Activated naive CD4-positive, alpha-beta T cell treated with anti-CD3 and anti-CD28 coated beads, Interleukin-2, amount 50 U/mL, for 24 hours (primary cell): ENCODE results near the gene ZNF157.
A peak's percentile ranks its signal among the peaks of the same experiment; 100 is the strongest.
"Not testable (repeated sequence)": the region's sequence is repeated elsewhere in the genome, so short reads cannot be mapped to it uniquely, and the experiment has no call there.

Experiments
- H3K27ac Mint-ChIP-seq: one replicate; pipeline ENCODE4 v1.8.0; 2021; ENCODE audit warnings: mild to moderate bottlenecking, mixed read lengths
- H3K27me3 Mint-ChIP-seq: one replicate; pipeline ENCODE4 v1.8.0; 2021; ENCODE audit warnings: mixed read lengths
- H3K36me3 Mint-ChIP-seq: one replicate; pipeline ENCODE4 v1.8.0; 2021; ENCODE audit warnings: mixed read lengths
- H3K4me1 Mint-ChIP-seq: one replicate; pipeline ENCODE4 v1.8.0; 2021; ENCODE audit warnings: mixed read lengths
- H3K4me3 Mint-ChIP-seq: one replicate; pipeline ENCODE4 v1.8.0; 2021; ENCODE audit warnings: mild to moderate bottlenecking, mixed read lengths
- H3K9me3 Mint-ChIP-seq: one replicate; pipeline ENCODE4 v1.8.0; 2021; ENCODE audit warnings: mixed read lengths

Gene ZNF157

GRCh38 chrX:47370278-47370677, at the start of gene ZNF157:
TSS of gene ZNF157 (plus strand) at chrX:47370578. CDS start at chrX:47370669, 91 bp downstream.
- no peaks in the 10 kb centered on the region for H3K36me3 Mint-ChIP-seq
- H3K27ac Mint-ChIP-seq = no peak within 1 kb of the TSS

DNA sequence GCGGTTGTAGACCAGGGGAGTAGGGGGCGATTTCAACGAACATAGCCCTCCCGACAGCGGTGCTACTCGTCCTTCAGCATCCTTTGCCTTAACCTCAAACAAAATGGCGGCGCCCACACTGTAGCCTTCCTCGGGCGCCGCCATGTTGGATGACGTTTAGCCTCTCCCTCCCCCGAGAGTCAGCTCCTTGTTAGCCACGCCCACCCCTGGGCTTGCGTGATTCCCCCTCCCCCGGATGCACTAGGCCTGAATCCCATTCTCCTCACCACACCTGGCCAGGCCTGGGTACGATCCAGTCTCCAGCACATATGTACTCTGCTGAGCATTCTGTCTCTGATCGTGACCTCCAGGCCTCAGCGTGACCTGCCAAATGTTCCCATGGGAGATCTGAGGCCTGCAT, 49.0 kb upstream of the ZNF157 start:
- Mint-ChIP-seq H3K27ac (no peak overlapping the region), H3K9me3 (no peaks in the 10 kb centered on the region), H3K4me1 (peaks cover 4% of the 10 kb centered on the region), H3K4me3 (no peak overlapping the region), H3K27me3 (no peaks in the 10 kb centered on the region), H3K36me3 (no peaks in the 10 kb centered on the region)

More at GRCh38 chrX:47370278-47370677, at the start of gene ZNF157:
- Mint-ChIP-seq H3K27me3 (no peaks in the 10 kb centered on the region), H3K4me1 (peaks cover 14% of the 10 kb centered on the region), H3K9me3 (no peaks in the 10 kb centered on the region), H3K4me3 (no peak within 1 kb of the TSS)

DNA sequence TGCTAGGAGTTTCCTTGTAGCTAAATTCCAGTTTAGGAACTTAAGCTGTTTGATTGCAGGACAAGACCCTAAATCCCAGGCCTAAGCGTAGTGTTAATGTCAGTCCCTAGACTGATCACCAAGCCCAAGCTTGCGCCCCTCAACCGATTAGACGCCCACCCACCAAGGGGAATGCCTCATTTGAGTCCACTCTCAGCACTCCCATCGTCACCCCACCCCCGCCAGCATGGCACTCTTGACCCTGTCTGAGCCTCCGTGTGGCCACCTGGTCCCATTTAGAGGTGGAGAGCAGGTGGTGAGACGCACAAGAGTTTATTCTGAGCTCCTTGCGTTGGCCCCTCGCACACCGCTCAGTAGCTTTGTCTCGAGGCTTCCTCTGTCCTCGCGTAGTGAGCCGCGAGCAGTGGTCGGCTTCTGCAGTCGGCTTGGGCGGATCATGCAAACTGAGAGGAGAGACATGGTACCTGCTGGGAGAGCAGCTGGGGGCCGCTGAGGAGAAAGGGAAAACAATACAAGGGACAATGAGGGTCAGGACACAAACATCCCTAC, 48.5 kb upstream of the ZNF157 start:
- Mint-ChIP-seq H3K9me3 (no peaks in the 10 kb centered on the region), H3K27ac (no peak overlapping the region), H3K27me3 (no peaks in the 10 kb centered on the region)

GRCh38 chrX:47327902-47328301, 42.5 kb upstream of the ZNF157 start:
- no peak overlapping the region for H3K27ac Mint-ChIP-seq
- no peaks in the 10 kb centered on the region for H3K9me3 Mint-ChIP-seq

More for the DNA sequence above, 48.5 kb upstream of the ZNF157 start:
- H3K36me3 Mint-ChIP-seq = no peaks in the 10 kb centered on the region
- no peak overlapping the region for H3K4me3 Mint-ChIP-seq
- H3K4me1 Mint-ChIP-seq = peaks cover 4% of the 10 kb centered on the region

GRCh38 chrX:47332729-47333128, 37.6 kb upstream of the ZNF157 start:
- not testable (repeated sequence) for H3K27ac Mint-ChIP-seq, H3K27me3 Mint-ChIP-seq, H3K4me3 Mint-ChIP-seq, H3K9me3 Mint-ChIP-seq, H3K36me3 Mint-ChIP-seq, H3K4me1 Mint-ChIP-seq

More at GRCh38 chrX:47327902-47328301, 42.5 kb upstream of the ZNF157 start:
- Mint-ChIP-seq H3K4me1 (peaks cover 4% of the 10 kb centered on the region), H3K36me3 (no peaks in the 10 kb centered on the region), H3K27me3 (no peaks in the 10 kb centered on the region), H3K4me3 (no peak overlapping the region)

DNA sequence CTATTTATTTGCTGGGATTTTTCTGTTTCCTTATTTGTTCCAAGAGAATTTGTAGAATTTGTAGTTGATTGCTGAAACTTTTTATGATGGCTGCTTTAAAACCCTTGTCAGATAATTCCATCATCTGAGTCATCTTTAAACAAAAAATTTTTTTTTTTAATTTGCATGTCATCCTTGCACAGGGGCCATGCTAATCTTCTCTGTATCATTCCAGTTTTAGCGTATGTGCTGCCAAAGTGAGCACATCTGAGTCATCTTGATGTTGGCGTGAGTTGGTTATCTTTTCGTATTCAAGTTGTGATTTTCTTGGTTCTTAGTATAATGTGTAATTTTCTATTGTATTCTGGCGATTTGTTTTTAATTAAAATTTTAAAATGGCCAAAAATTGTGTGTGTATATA, 18.7 kb upstream of the ZNF157 start:
- H3K9me3 Mint-ChIP-seq = no peaks in the 10 kb centered on the region
- H3K27ac Mint-ChIP-seq = no peak overlapping the region
- no peaks in the 10 kb centered on the region for H3K36me3 Mint-ChIP-seq
- no peaks in the 10 kb centered on the region for H3K4me1 Mint-ChIP-seq
- no peaks in the 10 kb centered on the region for H3K27me3 Mint-ChIP-seq
- H3K4me3 Mint-ChIP-seq = no peak overlapping the region

- peaks cover 19% of the 10 kb centered on the region for H3K4me1 Mint-ChIP-seq
- H3K4me3 Mint-ChIP-seq = peak overlapping the region; percentile 54
- no peaks in the 10 kb centered on the region for H3K36me3 Mint-ChIP-seq
- no peaks in the 10 kb centered on the region for H3K27me3 Mint-ChIP-seq
- no peaks in the 10 kb centered on the region for H3K9me3 Mint-ChIP-seq
- H3K27ac Mint-ChIP-seq = peak overlapping the region; percentile 73
These were observed 11.9 kb upstream of the ZNF157 start for GRCh38 chrX:47358387-47359065.

- H3K9me3 Mint-ChIP-seq = no peaks in the 10 kb centered on the region
- H3K4me1 Mint-ChIP-seq = peaks cover 19% of the 10 kb centered on the region
- no peaks in the 10 kb centered on the region for H3K36me3 Mint-ChIP-seq
- H3K27me3 Mint-ChIP-seq = no peaks in the 10 kb centered on the region
- H3K4me3 Mint-ChIP-seq = no peak overlapping the region
- H3K27ac Mint-ChIP-seq = no peak overlapping the region
These were observed 9.8 kb upstream of the ZNF157 start for GRCh38 chrX:47360423-47361179.

GRCh38 chrX:47361538-47362511, 8.6 kb upstream of the ZNF157 start:
- H3K9me3 Mint-ChIP-seq = no peaks in the 10 kb centered on the region
- H3K27me3 Mint-ChIP-seq = no peaks in the 10 kb centered on the region
- peak overlapping the region; percentile 55 for H3K27ac Mint-ChIP-seq
- H3K4me1 Mint-ChIP-seq = peaks cover 29% of the 10 kb centered on the region
- no peaks in the 10 kb centered on the region for H3K36me3 Mint-ChIP-seq
- H3K4me3 Mint-ChIP-seq = peak overlapping the region; percentile 58

- H3K27me3 Mint-ChIP-seq = no peaks in the 10 kb centered on the region
- H3K27ac Mint-ChIP-seq = peak overlapping the region; percentile 90
- no peaks in the 10 kb centered on the region for H3K36me3 Mint-ChIP-seq
- no peaks in the 10 kb centered on the region for H3K9me3 Mint-ChIP-seq
- peaks cover 23% of the 10 kb centered on the region for H3K4me1 Mint-ChIP-seq
- H3K4me3 Mint-ChIP-seq = peak overlapping the region; percentile 92
These were observed 4.2 kb upstream of the ZNF157 start for GRCh38 chrX:47366041-47366722.

- Mint-ChIP-seq H3K4me3 (no peak overlapping the region), H3K9me3 (no peaks in the 10 kb centered on the region)
These were observed 2.8 kb downstream of the ZNF157 start for GRCh38 chrX:47373198-47373597.

GRCh38 chrX:47380268-47380667, 9.9 kb downstream of the ZNF157 start:
- H3K4me1 Mint-ChIP-seq = peaks cover 26% of the 10 kb centered on the region
- H3K27ac Mint-ChIP-seq = peak overlapping the region; percentile 92
- peak overlapping the region; percentile 74 for H3K4me3 Mint-ChIP-seq
- H3K27me3 Mint-ChIP-seq = no peaks in the 10 kb centered on the region
- no peaks in the 10 kb centered on the region for H3K9me3 Mint-ChIP-seq
- H3K36me3 Mint-ChIP-seq = peaks cover 2% of the 10 kb centered on the region

More at GRCh38 chrX:47373198-47373597, 2.8 kb downstream of the ZNF157 start:
- no peaks in the 10 kb centered on the region for H3K36me3 Mint-ChIP-seq
- no peaks in the 10 kb centered on the region for H3K4me1 Mint-ChIP-seq
- no peak overlapping the region for H3K27ac Mint-ChIP-seq
- H3K27me3 Mint-ChIP-seq = no peaks in the 10 kb centered on the region

GRCh38 chrX:47380837-47381236, 10.5 kb downstream of the ZNF157 start:
- peaks cover 26% of the 10 kb centered on the region for H3K4me1 Mint-ChIP-seq
- not testable (repeated sequence) for H3K36me3 Mint-ChIP-seq, H3K27me3 Mint-ChIP-seq, H3K9me3 Mint-ChIP-seq
- peak overlapping the region; percentile 62 for H3K27ac Mint-ChIP-seq
- H3K4me3 Mint-ChIP-seq = peak overlapping the region; percentile 49

- Mint-ChIP-seq H3K36me3 (peaks cover 2% of the 10 kb centered on the region), H3K27ac (no peak overlapping the region), H3K9me3 (no peaks in the 10 kb centered on the region), H3K4me3 (no peak overlapping the region), H3K4me1 (peaks cover 26% of the 10 kb centered on the region), H3K27me3 (no peaks in the 10 kb centered on the region)
These were observed 14.1 kb downstream of the ZNF157 start for GRCh38 chrX:47384502-47384901.

- H3K9me3 Mint-ChIP-seq = no peaks in the 10 kb centered on the region
- no peaks in the 10 kb centered on the region for H3K36me3 Mint-ChIP-seq
- peak overlapping the region; percentile 57 for H3K4me3 Mint-ChIP-seq
- no peaks in the 10 kb centered on the region for H3K27me3 Mint-ChIP-seq
- peaks cover 17% of the 10 kb centered on the region for H3K4me1 Mint-ChIP-seq
- peak overlapping the region; percentile 87 for H3K27ac Mint-ChIP-seq
These were observed 20.4 kb downstream of the ZNF157 start for GRCh38 chrX:47390780-47391179.
